A673 (cell line): ENCODE results near the gene EPHB2.

Experiments
- EZH2 ChIP-seq: fragments of 200-600 bp; sonication (generic); IDR thresholded peaks from 2 replicates; pipeline ENCODE4 v1.6.1; 2017; ENCODE audit warnings: borderline replicate concordance, low read depth, mild to moderate bottlenecking, mixed read lengths, antibody characterized with exemption, low read length; ENCODE audit not compliant: poor library complexity, severe bottlenecking
- TF ChIP-seq, protein P1 (sequence below): fragments of 300-800, 200-600 bp; sonication (generic); conservative IDR thresholded peaks from 2 replicates; pipeline ENCODE4 v1.5.1; 2017; ENCODE audit warnings: low read depth, mild to moderate bottlenecking, antibody characterized with exemption, low read length, moderate library complexity, mixed read lengths

- TF ChIP-seq, protein P1, sequence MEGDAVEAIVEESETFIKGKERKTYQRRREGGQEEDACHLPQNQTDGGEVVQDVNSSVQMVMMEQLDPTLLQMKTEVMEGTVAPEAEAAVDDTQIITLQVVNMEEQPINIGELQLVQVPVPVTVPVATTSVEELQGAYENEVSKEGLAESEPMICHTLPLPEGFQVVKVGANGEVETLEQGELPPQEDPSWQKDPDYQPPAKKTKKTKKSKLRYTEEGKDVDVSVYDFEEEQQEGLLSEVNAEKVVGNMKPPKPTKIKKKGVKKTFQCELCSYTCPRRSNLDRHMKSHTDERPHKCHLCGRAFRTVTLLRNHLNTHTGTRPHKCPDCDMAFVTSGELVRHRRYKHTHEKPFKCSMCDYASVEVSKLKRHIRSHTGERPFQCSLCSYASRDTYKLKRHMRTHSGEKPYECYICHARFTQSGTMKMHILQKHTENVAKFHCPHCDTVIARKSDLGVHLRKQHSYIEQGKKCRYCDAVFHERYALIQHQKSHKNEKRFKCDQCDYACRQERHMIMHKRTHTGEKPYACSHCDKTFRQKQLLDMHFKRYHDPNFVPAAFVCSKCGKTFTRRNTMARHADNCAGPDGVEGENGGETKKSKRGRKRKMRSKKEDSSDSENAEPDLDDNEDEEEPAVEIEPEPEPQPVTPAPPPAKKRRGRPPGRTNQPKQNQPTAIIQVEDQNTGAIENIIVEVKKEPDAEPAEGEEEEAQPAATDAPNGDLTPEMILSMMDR, result no peak
- no peak for TF ChIP-seq EZH2
Observed at GRCh38 chr1:22798083-22798482, 87.4 kb downstream of the EPHB2 start.
